Transverse colon (tissue), 3 donors: ENCODE measurements around the gene EMD.

ENCODE experiments used
- POLR2A ChIP-seq: fragments of 450-650 bp; IDR thresholded peaks from one replicate; pipeline ENCODE4 v1.6.1; 2016; ENCODE audit warnings: antibody characterized with exemption, mild to moderate bottlenecking, moderate library complexity
- TF ChIP-seq, protein P1 (sequence below), 5 experiments: fragments of 200-600 bp in 3 of 5; fragments of 450-650 bp in 2 of 5; sonication (generic) in 3 of 5; IDR thresholded peaks; 1 replicate in 2 of 5; 2 replicates in 3 of 5; pipeline ENCODE4 v1.5.1; 2016 to 2017; ENCODE audit warnings: antibody characterized with exemption in 5 of 5, inconsistent platforms in 3 of 5, mild to moderate bottlenecking in 2 of 5, moderate library complexity in 1 of 5

DNA sequence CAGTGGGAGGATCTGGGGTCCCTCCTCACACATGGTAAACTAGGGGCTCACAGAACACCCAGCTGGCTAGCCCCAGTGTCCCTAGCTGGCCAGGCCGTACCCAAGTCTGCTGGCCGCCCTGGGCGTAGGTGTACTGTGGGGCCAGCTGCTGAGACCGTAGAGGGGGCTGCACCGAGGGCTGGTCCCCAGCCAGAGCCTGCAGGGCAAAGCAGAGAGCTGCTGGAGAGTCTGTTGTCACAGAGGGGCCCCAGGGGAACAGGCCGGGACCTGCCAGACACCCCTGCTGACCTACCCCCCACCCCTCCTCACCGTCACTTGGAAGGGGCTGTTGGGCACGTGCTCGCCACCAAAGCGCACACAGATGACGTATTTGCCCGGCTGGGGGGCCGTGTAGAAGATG is 24.6 kb upstream of the EMD start:
- TF ChIP-seq, protein P1, sequence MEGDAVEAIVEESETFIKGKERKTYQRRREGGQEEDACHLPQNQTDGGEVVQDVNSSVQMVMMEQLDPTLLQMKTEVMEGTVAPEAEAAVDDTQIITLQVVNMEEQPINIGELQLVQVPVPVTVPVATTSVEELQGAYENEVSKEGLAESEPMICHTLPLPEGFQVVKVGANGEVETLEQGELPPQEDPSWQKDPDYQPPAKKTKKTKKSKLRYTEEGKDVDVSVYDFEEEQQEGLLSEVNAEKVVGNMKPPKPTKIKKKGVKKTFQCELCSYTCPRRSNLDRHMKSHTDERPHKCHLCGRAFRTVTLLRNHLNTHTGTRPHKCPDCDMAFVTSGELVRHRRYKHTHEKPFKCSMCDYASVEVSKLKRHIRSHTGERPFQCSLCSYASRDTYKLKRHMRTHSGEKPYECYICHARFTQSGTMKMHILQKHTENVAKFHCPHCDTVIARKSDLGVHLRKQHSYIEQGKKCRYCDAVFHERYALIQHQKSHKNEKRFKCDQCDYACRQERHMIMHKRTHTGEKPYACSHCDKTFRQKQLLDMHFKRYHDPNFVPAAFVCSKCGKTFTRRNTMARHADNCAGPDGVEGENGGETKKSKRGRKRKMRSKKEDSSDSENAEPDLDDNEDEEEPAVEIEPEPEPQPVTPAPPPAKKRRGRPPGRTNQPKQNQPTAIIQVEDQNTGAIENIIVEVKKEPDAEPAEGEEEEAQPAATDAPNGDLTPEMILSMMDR (IDR thresholded peaks at IDR 0.05): no peak
- TF ChIP-seq POLR2A: no peak
